Measurements from ENCODE around the gene FOSL2.

FOSL2 gene

GRCh38 chr2:28391564-28392296 is 928 bp upstream of the FOSL2 start:
- peak overlapping the region; percentile 99 for H3K27ac ChIP-seq
- DNase-seq (ENCODE audit: low read depth, low spot score) = peak; percentile 56

GRCh38 chr2:28393114-28393836 is 617 bp downstream of the FOSL2 start:
- no peak for DNase-seq (ENCODE audit: low read depth, low spot score)
- H3K27ac ChIP-seq = peak overlapping the region; percentile 99

GRCh38 chr2:28394331-28394877 is 1.7 kb downstream of the FOSL2 start:
- DNase-seq (ENCODE audit: low read depth, low spot score) = no peak
- H3K27ac ChIP-seq = peak overlapping the region; percentile 99

GRCh38 chr2:28394997-28395333 is 2.3 kb downstream of the FOSL2 start:
- peak overlapping the region; percentile 99 for H3K27ac ChIP-seq
- no peak for DNase-seq (ENCODE audit: low read depth, low spot score)

GRCh38 chr2:28395334-28396061 is 2.8 kb downstream of the FOSL2 start:
- DNase-seq (ENCODE audit: low read depth, low spot score) = no peak
- peak overlapping the region; percentile 99 for H3K27ac ChIP-seq

- H3K27ac ChIP-seq = peak overlapping the region; percentile 99
- DNase-seq (ENCODE audit: low read depth, low spot score) = no peak
Observed at GRCh38 chr2:28397043-28397381, 4.4 kb downstream of the FOSL2 start.

GRCh38 chr2:28398101-28398834 is 5.6 kb downstream of the FOSL2 start:
- H3K27ac ChIP-seq = no peak overlapping the region
- DNase-seq (ENCODE audit: low read depth, low spot score) = no peak

GRCh38 chr2:28399289-28399688 is 6.6 kb downstream of the FOSL2 start:
- no peak for DNase-seq (ENCODE audit: low read depth, low spot score)
- no peak overlapping the region for H3K27ac ChIP-seq

- no peak overlapping the region for H3K27ac ChIP-seq
- no peak for DNase-seq (ENCODE audit: low read depth, low spot score)
Observed at GRCh38 chr2:28399956-28400355, 7.3 kb downstream of the FOSL2 start.

- no peak overlapping the region for H3K27ac ChIP-seq
- no peak for DNase-seq (ENCODE audit: low read depth, low spot score)
Observed at GRCh38 chr2:28400419-28400818, 7.8 kb downstream of the FOSL2 start.

- no peak overlapping the region for H3K27ac ChIP-seq
- no peak for DNase-seq (ENCODE audit: low read depth, low spot score)
Observed at GRCh38 chr2:28400921-28401320, 8.3 kb downstream of the FOSL2 start.

GRCh38 chr2:28401411-28401810 is 8.8 kb downstream of the FOSL2 start:
- no peak overlapping the region for H3K27ac ChIP-seq

GRCh38 chr2:28401948-28402550 is 9.4 kb downstream of the FOSL2 start:
- H3K27ac ChIP-seq = no peak overlapping the region
- DNase-seq (ENCODE audit: low read depth, low spot score) = no peak

More at GRCh38 chr2:28401411-28401810, 8.8 kb downstream of the FOSL2 start:
- no peak for DNase-seq (ENCODE audit: low read depth, low spot score)

- no peak overlapping the region for H3K27ac ChIP-seq
- no peak for DNase-seq (ENCODE audit: low read depth, low spot score)
Observed at GRCh38 chr2:28403370-28403956, 10.8 kb downstream of the FOSL2 start.

GRCh38 chr2:28404086-28404485 is 11.4 kb downstream of the FOSL2 start:
- no peak for DNase-seq (ENCODE audit: low read depth, low spot score)
- H3K27ac ChIP-seq = no peak overlapping the region

- H3K27ac ChIP-seq = no peak overlapping the region
- DNase-seq (ENCODE audit: low read depth, low spot score) = no peak
Observed at GRCh38 chr2:28405537-28405936, 12.9 kb downstream of the FOSL2 start.

GRCh38 chr2:28406276-28407096 is 13.8 kb downstream of the FOSL2 start:
- H3K27ac ChIP-seq = peak overlapping the region; percentile 59
- no peak for DNase-seq (ENCODE audit: low read depth, low spot score)

GRCh38 chr2:28407131-28407975 is 14.7 kb downstream of the FOSL2 start:
- DNase-seq (ENCODE audit: low read depth, low spot score) = no peak

More at GRCh38 chr2:28407131-28407975, 14.7 kb downstream of the FOSL2 start:
- peak overlapping the region; percentile 59 for H3K27ac ChIP-seq

All from epithelial cell of prostate (primary cell).